NCI-H69 (cell line): Measurements from ENCODE around the gene VKORC1L1.
"Not testable (repeated sequence)": the region's sequence is repeated elsewhere in the genome, so short reads cannot be mapped to it uniquely, and the experiment has no call there.

Source experiments
- DNase-seq: peaks from one replicate; lab custom pipeline; 2025; lab: John Stamatoyannopoulos, UW

VKORC1L1 gene

DNA sequence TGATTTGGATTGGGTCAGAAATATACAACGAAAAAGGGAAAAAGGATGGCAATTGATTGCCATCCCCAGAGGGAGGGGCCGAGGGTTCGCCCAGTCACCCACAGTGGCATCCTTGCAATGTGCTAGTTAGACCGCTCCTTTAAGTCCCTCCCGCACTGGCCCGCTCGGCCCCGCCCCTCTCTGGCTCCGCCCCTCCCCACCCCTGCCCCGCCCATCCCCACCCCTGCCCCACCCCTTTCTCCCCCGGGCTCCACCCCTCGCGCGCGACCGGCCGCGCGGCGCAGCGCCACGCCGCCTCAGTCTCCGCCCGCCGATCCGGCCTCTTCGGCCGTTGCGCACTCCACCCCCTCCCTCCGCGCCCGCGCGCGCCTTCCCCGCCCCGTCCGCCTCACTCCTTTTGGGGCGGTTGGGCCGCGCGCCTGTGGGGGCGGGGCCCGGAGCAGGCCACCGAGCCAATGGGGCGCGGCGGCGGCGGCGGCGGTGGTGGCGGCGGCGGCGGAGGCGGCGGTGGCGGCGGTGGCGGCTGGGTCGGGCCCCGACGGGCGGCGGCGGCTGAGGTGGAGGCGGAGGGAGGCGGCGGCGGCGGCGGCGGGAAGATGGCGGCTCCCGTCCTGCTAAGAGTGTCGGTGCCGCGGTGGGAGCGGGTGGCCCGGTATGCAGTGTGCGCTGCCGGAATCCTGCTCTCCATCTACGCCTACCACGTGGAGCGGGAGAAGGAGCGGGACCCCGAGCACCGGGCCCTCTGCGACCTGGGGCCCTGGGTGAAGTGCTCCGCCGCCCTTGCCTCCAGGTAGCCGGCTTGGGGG lies at the start of gene VKORC1L1:
Gene VKORC1L1, plus strand, starts transcription at position 299 of the 806 bp plus-strand sequence. Its CDS starts 298 bp downstream, at position 597.
- peak; percentile 97 for DNase-seq

DNA sequence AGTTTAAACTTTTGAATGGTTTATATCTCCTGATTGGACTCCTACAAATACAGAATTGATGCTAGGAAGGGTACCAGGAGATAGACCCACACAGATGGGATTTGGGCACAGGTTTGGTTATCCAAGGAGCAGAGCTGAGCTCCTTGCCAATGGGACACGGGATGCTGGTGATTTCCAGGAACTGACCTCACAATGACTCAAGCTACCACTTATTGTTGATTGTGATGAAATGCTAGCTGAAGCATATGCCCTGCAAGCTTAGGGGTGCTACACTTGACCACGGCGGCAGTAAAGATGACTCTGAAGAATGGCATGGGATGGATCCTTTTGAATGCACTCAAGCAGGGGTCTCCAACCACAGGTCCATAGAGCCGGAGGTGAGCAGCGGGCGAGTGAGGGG lies 45.5 kb upstream of the VKORC1L1 start:
- no peak for DNase-seq

DNA sequence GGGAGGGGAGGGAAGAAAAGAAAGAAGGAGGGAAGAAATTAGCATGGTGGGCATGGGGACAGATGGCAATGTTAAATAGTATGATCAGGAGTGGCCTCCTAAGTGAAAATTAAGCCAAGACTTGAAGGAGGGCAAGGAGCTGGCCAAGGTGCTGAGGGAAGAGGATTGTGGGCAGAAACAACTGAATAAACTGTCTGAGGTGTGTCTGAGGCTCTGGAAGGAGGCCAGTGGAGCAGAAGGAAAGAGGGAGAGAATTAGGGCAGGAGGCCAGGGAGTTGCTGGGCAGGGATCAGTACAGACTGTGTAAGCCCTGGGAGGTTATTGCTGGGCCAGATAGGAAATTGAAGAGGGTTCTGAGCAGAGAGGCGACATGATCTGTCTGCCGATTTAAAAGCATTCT lies 40.6 kb upstream of the VKORC1L1 start:
- DNase-seq: no peak

DNA sequence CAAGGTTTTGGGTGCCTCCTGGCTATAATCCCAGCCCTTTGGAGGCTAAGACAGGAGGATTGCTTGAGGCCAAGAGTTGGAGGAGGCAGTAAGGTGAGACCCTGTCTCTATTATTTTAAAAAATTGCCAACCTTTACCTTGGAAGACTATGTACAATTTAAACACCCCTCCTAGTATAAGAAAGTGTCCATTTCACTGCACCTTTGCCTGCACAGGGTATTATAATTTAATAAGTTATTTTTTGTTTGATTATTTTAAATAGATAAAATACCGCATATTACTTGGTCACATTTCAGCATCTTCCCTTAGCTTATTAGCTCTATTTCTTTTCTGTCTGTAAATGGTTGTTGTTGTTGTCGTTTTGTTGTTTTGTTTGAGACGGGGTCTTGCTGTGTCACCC lies 36.2 kb upstream of the VKORC1L1 start:
- not testable (repeated sequence) for DNase-seq

DNA sequence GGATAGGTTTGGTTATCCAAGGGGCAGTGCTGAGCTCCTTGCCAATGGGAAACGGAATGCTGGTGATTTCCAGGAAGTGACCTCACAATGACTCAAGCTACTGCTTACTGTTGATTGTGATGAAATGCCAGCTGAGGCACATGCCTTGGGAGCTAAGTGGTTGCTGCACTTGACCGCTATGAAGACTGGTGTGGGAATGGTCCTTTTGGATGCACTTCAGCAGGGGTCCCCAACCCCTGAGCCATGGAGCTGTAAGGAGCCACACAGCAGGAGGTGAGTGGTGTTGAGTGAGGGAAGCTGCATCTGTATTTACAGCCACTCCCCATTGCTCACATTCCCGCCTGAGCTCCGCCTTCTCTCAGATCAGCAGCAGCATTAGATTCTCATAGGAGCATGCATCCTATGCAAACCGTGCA lies 35.3 kb upstream of the VKORC1L1 start:
- not testable (repeated sequence) for DNase-seq

DNA sequence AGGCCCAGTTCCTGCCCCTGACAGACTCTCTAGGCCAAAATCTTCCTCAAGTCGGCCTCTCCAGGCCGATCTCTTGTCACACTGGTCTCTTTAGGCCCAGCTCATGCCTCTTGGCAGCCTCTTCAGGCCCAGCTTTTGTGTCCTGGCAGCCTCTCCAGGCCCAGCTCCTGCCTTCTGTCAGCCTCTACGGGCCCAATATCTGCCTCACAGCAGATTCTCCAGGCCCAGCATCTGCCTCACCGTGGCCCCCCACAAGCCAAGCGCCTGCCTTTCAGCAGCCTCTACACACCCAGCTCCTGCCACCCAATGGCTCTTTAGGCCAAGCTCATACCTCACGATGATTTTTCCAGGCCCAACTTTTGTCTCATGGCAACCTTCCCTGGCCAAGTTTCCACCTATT lies 33.0 kb upstream of the VKORC1L1 start:
- no peak for DNase-seq

DNA sequence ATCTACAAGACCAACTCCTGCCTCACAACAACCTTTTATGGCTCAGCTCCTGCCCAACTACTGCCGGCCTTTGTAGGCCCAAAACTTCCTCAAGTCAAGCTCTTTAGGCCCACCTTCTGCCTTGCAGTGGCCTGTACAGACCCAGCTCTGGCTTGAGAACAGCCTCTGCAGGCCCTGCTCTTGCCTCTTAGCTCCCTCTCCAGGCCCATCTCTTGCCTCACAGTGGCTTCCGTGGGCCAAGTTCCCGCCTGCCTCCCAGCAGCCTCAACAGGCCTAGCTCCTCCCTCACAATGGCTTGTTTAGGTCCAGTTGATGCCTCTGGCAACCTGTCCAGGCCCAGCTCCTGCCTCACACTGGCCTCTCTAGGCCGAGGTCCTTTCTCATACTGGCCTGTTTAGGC lies 32.4 kb upstream of the VKORC1L1 start:
- no peak for DNase-seq

DNA sequence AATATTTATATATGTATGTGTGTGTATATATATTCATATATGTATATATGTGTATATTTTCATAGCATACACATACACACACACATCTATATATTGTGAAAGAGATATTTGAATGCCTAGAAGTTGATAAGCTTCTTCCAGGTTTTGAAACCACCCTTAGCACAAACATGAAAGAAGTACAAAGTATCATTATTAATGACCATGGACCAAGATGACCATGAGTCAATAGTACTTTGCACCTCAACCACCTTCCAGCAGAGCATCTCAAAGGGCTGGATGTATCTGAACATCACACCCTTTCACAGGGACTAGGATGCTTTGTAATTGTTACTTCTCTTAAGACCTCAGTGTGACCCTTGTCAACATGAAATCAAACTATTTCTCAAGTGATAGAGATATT lies 29.3 kb upstream of the VKORC1L1 start:
- DNase-seq: not testable (repeated sequence)

DNA sequence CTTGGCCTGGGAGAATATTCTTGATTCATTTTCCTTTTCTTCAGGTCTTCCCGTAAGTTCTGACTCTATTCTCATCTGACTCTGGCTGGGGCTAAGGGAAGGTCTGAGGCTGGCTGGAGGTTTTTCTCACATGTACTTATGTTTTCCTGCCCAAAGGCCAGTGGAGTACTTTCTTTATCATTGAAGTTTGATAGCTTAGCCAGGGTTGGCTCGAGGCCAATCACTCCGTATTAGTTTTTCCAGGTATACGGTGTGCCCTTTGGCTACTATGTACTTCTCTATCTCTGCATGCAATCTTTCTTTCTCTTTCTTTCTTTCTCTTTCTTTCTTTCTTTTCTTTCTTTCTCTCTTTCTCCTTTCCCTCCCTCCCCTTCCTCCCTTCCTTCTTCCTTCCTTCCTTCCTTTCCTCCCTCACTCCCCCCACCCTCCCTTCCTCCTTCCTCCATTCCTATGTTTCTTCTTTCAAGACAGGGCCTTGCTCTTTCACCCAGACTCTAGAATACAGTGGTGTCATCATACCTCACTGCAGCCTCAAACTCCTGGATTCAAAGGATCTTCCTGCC lies 26.8 kb upstream of the VKORC1L1 start:
- no peak for DNase-seq

DNA sequence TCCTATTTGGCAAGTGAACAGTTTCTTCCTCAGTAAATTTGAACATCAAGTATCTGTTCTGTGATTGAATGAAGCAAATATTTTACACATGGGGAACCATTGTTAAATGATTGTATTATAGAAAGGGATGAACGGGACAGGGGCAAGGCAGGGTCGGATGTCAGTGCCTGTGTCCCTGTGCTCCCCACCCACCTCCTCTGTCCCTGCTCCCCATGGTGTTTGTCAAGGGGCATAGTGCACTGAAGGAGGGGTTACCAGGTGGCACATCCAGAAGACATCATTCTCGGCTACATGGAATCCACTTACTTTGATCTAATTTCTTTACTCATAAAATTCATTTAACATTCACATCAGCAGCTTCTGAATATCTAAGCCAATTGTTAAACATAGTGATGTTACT lies 19.4 kb upstream of the VKORC1L1 start:
- DNase-seq: not testable (repeated sequence)

DNA sequence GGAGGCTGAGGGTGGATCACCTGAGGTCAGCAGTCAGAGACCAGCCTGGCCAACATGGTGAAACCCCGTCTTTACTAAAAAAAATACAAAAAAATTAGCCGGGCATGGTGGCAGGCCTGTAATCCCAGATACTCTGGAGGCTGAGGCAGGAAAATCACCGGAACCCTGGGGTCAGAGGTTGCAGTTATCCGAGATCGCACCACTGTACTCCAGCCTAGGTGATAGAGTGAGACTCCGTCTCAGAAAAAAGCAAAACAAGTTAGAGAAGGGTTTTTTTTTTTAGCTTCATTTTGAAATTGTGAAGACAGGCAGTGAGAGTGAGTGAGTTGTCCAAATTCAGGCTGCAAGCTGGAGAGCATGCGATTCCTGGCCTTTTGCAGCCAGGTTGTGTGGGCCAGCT lies 19.0 kb upstream of the VKORC1L1 start:
- DNase-seq: not testable (repeated sequence)

DNA sequence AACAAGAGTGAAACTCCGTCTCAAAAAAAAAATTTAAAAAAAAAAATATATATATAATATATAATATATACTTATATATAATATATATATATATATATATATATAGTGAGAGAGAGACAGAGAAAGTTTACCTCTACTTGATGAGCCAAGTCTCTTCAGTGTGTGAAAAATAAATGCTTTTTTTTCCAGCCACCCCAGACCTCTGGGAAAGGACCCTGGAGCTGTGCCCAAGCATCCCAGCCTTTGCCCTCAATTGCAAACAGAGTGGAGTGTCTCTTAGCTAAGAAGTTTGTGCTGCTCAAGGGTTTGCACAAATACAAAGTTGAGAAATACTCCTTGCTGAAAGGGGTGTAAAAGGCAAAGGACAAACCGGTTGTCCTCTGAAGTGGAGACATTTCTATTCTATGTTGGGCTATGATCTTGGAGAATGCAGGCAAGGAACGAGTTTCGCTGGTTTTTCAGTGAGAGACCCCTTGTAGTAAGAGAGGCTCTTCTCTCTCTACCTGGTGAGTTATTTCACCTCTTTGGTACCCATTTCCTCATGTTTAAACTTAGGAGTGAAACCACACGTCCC lies 15.5 kb upstream of the VKORC1L1 start:
- not testable (repeated sequence) for DNase-seq

DNA sequence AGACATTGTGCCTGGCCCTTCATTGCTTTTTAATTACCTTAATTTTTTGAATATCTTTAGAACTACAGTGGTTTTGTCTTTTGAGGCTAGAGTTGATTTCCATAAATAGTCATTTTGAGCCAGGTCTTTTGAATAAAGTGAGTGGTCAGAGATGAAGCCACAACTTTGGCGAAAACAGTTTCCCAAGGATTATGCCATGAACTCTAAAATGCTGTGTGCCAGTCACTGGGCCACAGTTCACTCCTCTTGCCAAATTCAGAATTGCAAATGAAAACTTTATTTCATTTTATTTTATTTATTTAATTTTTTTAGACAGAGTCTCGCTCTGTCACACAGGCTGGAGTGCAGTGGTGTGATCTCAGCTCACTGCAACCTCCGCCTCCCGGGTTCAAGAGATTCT lies 14.2 kb upstream of the VKORC1L1 start:
- not testable (repeated sequence) for DNase-seq

DNA sequence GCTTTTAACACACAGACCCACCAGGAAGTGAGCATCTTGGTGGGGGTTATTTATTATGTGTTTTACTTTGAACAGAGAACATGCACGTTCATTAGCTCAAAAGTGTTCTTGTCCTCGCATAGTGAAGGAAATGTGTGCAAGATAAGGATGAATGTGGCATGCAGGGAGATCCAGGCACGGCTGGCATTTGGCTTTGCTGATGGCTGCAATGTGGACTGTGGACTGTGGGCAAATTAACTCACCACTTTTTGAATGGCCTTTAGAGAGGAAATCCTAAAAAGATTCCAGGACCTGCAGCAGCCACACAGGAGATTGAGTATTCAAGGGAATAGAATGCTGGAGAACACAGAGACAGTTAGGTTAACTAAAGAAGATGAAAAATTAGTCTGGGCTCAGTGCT lies 6.6 kb upstream of the VKORC1L1 start:
- not testable (repeated sequence) for DNase-seq

DNA sequence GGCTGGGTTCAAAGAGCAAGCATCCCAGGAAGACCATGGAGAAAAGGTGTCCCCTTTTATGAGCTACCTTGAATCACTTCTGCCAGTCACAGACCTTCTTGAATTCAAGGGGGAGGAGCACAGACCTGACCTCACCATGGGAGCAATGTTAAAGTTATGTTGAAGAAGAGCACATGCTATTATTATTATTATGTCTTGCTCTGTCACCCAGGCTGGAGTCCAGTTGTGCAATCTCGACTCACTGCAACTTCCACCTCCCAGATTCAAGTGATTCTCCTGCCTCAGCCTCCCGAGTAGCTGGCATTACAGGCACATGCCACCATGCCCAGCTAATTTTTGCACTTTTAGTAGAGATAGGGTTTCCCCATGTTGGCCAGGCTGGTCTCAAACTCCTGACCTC lies 5.2 kb upstream of the VKORC1L1 start:
- not testable (repeated sequence) for DNase-seq

DNA sequence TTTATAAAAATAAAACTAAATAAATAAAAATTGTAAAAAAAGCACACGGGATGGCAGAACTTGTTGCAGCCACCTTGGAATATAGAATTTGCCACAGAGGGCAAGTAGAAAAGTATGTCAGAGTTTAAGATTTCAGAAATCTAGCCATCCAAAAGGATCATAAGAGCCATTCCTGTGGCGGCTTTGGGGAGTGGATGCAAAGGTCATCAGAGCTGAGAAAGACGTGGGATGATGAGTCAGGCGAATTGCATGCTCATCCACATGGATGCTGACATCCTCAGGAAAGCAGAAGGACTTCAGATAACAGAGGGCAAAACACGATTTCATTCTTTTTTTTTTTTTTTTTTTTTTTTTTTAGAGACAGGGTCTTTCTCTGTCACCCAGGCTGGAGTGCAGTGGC lies 3.6 kb upstream of the VKORC1L1 start:
- not testable (repeated sequence) for DNase-seq

DNA sequence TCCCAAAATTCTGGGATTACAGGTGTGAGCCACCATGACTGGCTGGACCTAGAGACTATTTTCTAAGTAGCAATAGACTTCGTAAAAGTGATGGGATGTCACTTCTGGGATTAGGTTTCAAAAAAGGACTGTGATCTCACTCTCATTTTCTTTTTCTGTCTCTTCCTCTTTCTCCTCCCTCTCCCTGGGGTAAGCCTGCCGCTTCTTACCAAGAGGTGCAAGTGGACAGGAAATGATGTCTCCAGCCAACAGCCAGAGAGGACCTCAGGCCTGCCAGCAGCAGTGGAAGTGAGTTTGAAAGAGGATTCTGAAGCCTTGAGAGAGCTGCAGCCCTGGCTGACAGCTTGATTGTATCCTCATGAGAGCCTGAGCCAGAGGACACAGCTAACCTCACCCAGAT lies 1.4 kb upstream of the VKORC1L1 start:
- DNase-seq: not testable (repeated sequence)

DNA sequence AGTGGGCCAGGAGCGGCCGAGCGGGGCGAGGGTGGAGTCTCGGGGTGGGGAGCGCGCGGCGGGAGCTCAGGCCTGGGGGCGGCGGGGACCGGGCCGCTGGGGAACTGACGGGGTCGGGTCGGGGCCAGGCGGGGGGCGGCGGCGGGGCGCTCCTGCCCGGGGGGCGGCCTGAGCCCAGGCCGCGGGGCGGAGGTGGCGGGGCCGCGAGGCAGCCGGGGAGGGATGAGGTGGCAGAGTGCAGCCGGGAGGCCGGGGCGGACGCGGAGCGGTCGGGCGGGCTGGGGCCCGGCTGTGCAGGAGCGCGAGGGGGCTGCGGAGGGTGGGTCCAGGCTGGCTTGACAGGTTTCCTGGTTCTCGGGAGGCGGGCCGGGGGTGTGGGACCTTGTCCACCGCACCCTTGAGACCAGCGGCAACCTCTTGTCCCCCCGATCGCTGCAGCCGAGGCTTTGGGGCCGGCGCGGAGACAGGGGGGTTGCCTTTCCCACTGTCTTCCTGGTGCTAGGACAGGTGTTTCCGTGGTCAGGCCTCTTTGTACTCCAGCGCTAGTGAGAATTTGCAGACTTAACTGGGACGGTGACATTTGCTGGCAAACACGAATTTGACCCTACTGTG lies 814 bp downstream of the VKORC1L1 start:
- DNase-seq: peak; percentile 60

DNA sequence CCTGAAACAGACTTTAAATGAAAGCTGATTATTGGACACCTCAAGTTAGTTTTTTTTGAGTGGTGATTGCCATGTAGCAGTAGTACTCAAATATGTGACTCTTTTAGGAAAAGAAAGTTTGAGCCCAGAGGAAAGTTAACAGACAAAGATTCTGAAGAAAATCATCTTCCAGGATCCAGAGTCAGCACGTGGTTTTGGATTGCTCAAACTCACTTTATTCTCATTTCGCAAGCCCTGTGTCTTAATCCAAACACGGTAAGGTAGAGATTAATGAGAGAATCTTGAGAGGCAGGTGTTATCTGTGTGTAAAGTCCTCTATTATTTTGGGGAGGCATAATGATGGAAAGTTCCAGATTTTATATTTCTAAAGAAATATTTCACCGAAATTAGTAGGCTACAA lies 2.8 kb downstream of the VKORC1L1 start:
- not testable (repeated sequence) for DNase-seq

DNA sequence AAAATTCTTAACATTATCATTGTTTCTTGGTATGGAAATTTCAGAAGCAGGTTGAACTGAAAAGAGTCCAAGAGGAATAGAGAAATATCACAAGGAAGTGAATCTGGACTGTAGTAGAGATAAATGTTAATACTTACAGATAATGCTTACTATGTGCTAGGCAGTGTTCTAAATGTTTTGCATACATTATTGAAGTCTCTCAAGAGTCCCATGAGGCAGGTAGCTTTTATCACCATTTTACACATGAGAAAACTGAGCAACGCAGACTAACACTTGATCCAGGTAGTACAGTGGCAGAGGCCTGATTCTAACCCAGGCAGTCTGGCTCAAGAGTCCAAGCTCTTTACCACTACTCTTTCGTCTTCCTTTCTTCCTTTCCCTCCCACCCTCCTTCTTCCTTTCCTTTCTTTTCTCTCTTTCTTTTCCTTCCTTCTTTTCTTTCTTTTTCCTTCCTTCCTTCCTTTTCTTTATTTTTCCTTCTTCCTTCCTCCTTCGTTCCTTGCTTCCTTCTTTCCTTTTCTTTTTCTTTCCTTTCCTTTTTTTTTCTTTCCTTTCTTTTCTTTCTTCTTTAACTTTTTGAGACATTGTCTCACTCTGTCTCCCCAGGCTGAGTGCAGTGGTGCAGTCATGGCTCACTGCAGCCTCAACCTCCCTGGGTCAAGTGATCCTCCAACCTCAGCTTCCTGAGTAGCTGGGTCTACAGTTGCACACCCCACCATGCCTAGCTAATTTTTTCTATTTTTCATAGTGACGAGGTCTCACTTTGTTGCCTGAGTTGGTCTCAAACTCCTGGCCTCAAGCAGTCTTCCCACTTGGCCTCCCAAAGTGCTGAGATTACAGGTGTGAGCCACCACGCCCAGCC lies 6.6 kb downstream of the VKORC1L1 start:
- not testable (repeated sequence) for DNase-seq

DNA sequence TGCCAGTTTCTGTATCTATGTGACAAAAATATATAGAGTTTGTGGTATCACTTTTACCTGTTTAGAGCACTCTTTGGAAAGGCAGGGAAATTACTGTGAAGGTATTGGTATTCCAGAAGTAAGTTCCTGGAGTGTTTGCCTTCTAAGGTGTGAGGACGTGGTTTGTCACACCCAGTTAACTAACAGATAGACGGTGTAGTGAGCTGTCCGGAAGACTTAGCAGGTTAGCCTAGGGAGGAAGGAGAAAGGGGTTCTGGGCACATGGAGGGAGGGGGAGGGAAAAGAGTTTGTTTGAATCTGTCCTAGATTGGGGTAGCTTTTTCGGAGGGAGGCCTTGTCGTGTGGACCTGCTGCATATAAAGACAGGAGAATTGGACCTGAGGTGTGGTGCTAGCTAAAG lies 7.4 kb downstream of the VKORC1L1 start:
- not testable (repeated sequence) for DNase-seq

DNA sequence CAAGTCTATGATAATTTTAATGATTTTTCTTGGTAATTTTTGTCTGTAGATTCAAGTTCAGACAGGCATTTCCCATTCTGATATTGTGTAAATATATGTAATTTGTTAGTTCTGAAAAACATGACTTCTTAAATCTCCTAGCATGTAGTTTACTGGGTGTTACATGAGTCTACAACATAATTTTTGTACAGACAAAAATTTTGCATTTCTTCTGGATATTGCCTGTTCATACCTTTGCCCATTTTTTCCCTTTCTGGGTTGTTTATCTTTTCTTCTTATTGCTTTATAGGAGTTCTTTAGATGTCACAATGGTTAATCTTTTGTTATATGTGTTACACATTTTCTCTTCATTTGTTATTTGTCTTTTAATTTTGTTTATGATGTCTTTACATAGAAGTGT lies 12.1 kb downstream of the VKORC1L1 start:
- DNase-seq: not testable (repeated sequence)
